GF-D8 (cell line): Measurements from ENCODE around the gene VKORC1.
A peak's percentile ranks its signal among the peaks of the same experiment; 100 is the strongest.

ENCODE experiments used
- DNase-seq: peaks from one replicate; lab custom pipeline; 2025; lab: John Stamatoyannopoulos, UW

VKORC1 gene

DNA sequence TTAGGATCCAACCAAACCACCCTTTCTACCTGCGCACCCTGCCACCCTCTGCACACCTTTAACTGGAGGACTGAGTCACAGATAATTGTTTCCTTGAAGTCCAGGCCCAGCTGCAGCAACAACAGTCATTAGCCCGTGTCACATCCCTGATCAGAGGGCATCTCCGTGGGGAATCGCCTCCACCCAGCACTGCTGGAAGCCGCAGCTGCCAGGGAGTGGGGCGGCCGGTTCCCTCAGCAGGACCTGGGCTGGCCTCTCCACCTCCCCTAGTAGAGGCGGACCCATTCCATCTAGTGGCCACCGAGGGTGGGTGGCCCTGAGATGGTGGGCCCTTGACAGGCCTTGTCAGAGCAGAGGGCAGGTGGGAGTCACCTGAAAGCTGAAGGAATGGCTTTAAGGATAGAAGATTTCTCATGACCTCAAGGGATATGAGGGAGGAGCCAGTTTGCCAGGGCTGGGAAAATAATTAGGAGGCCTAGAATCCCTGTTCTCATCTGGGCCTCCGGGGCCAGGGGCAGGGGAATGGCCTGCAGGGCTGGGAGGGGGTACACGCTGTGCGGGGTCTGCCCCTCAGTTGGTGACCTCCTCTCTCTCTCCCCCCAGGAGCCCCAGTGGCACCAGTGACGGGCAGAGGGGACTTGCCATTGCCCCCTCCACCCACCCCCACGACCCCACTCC is 12.1 kb downstream of the VKORC1 start:
- no peak for DNase-seq

DNA sequence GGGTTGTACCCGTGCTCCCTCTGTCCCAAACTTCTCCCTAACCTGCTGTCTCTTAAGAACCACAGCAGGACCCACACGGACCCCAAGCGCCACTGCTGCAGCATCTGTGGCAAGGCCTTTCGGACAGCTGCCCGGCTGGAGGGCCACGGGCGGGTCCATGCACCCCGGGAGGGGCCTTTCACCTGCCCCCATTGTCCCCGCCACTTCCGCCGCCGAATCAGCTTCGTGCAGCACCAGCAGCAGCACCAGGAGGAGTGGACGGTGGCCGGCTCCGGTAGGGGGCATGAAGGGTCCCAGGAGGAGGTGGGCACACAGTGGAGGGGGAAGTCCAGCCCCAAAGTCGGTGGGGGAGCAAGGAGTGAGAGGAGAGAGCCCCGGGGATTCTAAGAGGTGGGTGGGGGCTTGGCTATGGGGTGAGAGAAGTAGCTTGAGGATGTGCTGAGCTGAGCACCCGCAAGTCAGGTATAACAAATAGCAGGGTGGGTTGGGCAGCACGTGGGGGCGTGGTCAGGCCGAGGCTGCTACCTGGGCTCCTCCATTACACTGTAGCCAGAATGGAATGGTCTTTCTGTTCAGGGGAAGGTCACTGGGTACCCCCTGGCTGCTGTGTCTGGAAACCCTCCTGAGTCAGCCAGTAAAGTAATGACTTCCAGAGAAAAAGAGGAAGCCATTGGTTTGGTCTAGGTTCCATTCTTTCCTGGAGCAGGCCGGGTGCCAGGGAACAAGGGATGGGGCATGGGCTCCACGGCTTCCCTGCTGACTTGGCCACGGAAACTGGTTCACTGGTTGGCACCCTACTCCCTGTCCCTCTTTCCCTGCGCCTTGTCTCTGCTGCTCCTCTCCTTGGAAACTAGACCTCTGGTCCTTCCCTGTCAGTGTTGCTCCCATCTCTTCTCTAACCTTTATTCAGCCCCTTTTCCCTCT is 12.9 kb downstream of the VKORC1 start:
- no peak for DNase-seq

DNA sequence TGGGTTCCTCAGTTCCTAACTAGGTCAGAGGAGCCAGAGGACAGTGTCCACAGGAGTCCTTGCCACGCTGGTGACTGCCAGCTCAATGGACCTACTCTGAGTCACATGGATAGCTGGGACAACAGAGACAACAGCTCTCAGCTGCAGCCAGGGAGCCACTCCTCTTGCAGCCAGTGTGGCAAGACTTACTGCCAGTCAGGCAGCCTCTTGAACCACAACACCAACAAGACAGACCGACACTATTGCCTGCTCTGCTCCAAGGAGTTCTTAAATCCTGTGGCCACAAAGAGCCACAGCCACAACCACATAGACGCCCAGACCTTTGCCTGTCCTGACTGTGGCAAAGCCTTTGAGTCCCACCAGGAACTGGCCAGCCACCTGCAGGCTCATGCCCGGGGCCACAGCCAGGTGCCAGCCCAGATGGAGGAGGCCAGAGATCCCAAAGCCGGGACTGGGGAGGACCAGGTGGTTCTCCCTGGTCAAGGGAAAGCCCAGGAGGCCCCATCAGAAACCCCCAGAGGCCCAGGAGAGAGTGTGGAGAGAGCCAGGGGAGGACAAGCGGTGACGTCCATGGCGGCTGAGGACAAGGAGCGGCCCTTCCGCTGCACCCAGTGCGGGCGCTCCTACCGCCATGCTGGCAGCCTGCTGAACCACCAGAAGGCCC is 13.7 kb downstream of the VKORC1 start:
- DNase-seq: no peak

DNA sequence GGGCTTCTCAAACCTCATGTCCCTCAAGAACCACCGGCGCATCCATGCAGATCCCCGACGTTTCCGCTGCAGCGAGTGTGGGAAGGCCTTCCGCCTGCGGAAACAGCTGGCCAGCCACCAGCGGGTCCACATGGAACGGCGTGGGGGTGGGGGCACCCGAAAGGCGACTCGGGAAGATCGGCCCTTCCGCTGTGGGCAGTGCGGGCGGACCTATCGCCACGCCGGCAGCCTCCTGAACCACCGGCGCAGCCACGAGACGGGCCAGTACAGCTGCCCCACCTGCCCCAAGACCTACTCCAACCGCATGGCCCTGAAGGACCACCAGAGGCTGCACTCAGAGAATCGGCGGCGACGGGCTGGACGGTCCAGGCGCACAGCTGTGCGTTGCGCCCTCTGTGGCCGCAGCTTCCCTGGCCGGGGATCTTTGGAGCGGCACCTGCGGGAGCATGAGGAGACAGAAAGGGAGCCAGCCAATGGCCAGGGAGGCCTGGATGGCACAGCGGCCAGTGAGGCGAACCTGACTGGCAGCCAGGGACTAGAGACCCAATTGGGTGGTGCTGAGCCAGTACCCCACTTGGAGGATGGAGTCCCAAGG is 14.5 kb downstream of the VKORC1 start:
- DNase-seq: no peak

DNA sequence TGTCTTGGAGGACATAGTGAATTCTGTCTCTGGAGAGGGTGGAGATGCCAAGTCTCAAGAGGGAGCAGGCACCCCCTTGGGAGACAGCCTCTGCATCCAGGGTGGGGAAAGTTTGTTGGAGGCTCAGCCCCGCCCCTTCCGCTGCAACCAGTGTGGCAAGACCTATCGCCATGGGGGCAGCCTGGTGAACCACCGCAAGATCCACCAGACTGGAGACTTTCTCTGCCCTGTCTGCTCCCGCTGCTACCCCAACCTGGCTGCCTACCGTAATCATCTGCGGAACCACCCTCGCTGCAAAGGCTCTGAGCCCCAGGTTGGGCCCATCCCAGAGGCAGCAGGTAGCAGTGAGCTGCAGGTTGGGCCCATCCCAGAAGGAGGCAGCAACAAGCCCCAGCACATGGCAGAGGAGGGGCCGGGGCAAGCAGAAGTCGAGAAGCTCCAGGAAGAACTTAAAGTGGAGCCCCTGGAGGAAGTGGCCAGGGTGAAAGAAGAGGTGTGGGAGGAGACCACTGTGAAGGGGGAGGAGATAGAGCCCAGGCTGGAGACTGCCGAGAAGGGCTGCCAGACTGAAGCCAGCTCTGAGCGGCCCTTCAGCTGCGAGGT is 15.2 kb downstream of the VKORC1 start:
- DNase-seq: no peak

DNA sequence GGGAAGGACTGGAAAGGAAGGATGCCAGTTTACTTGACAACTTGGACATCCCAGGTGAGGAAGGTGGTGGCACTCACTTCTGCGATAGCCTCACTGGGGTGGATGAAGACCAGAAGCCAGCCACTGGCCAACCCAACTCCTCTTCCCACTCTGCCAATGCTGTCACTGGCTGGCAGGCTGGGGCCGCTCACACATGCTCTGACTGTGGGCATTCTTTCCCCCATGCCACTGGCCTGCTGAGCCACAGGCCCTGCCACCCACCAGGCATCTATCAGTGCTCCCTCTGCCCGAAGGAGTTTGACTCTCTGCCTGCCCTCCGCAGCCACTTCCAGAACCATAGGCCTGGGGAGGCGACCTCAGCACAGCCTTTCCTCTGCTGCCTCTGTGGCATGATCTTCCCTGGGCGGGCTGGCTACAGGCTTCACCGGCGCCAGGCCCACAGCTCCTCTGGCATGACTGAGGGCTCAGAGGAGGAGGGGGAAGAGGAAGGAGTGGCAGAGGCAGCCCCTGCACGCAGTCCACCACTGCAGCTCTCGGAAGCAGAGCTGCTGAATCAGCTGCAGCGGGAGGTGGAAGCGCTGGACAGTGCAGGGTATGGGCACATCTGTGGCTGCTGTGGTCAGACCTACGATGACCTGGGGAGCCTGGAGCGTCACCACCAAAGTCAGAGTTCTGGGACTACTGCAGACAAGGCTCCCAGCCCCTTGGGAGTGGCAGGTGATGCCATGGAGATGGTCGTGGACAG is 15.8 kb downstream of the VKORC1 start:
- no peak for DNase-seq

DNA sequence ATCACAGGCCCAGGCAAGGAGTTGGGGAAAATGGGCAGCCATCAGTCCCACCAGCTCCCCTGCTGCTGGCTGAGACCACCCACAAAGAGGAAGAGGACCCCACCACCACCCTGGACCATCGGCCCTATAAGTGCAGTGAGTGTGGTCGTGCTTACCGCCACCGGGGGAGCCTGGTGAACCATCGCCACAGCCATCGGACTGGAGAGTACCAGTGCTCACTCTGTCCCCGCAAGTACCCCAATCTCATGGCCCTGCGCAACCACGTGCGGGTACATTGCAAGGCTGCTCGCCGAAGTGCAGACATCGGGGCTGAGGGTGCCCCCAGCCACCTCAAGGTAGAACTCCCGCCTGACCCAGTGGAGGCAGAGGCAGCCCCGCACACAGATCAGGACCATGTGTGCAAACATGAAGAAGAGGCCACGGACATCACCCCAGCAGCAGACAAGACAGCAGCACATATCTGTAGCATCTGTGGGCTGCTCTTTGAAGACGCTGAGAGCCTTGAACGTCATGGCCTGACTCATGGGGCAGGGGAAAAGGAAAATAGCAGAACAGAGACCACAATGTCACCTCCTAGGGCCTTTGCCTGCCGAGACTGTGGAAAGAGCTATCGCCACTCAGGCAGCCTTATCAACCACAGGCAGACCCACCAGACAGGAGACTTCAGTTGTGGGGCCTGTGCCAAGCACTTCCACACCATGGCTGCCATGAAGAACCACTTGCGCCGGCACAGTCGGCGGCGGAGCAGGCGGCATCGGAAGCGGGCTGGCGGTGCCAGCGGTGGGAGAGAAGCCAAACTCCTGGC is 16.8 kb downstream of the VKORC1 start:
- no peak for DNase-seq

DNA sequence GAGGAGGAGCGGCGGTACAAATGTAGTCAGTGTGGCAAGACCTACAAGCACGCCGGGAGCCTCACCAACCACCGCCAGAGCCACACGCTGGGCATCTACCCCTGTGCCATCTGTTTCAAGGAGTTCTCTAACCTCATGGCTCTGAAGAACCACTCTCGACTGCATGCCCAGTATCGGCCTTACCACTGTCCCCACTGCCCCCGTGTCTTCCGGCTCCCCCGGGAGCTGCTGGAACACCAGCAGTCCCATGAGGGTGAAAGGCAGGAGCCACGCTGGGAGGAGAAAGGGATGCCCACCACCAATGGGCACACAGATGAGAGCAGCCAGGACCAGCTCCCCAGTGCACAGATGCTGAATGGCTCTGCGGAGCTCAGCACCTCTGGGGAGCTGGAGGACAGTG is 17.6 kb downstream of the VKORC1 start:
- DNase-seq: no peak

DNA sequence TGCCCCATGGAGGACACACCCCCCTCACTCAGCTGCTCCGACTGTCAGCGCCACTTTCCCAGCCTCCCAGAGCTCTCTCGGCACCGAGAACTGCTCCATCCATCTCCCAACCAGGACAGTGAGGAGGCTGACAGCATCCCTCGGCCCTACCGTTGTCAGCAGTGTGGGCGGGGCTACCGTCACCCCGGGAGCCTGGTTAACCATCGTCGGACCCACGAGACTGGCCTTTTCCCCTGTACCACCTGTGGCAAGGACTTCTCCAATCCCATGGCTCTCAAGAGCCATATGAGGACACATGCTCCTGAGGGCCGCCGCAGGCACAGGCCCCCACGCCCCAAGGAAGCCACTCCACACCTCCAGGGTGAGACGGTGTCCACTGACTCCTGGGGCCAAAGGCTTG is 18.3 kb downstream of the VKORC1 start:
- no peak for DNase-seq

DNA sequence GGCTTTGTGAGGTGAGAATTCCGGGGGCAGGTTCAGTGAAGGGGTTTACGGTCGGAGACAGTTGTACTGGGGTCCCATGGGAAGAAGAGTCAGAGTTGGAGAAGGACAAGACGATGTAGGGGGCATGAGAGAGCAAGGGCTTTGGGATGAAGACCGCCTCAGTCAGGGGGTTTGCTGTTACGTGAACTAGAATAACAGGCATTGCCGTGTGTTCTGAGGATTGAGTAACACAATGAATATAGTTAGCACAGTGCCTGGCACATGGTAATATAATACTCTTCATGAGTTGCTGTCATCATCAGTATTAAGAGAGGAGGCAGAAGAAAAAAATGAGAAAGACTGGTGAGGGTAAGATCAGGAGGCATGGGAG is 19.8 kb downstream of the VKORC1 start:
- no peak for DNase-seq

DNA sequence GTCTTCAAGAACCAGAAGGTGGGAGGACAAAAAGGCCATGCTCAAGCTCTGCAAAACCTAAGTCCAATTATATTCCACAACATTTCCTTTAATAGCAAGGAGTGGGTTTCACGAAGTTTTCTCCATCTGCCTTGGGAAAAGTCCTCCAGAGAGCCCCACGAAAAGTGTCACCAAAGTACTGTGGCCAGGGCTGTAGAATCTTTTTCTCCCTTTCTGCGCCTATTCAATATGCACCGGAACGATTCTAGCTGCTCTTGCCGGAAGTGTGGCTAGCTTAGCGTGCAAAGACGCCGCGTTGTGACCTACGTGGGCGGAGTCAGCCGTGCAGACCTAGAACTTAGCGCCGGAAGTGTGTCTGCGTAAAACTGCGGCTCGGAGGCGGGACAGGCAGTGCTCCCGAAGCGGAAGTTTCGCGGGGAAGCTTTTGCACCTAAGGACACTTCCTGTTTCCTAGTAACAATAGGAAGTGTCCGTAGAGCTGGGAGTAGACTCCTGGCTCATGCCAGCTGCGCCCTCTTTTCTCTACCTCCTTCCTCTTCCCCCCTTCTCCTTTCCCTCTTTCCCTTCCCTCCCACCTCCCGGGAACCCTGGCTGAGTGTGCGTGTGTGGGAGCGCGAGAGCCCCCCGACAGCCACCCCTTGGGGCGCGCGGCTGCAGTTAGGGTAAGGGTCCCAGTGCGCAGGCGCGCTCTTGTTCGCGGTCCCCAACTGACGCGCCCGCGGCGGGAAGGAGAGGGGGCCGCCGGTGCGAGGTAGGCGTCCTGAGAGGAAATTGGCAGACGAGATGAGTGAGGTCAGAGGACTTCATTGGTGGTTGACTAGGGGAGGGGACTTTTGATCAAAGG is 20.4 kb downstream of the VKORC1 start, which contains the start of the genes ZNF646 and ZNF668:
TSS of gene ZNF646 (plus strand) at position 453 of the 844 bp plus-strand sequence. CDS start 1,903 bp downstream, outside the sequence.
TSS of gene ZNF668 (minus strand) at position 271 of the 844 bp plus-strand sequence. CDS start 9,781 bp downstream, outside the sequence.
- peak; percentile 98 for DNase-seq

DNA sequence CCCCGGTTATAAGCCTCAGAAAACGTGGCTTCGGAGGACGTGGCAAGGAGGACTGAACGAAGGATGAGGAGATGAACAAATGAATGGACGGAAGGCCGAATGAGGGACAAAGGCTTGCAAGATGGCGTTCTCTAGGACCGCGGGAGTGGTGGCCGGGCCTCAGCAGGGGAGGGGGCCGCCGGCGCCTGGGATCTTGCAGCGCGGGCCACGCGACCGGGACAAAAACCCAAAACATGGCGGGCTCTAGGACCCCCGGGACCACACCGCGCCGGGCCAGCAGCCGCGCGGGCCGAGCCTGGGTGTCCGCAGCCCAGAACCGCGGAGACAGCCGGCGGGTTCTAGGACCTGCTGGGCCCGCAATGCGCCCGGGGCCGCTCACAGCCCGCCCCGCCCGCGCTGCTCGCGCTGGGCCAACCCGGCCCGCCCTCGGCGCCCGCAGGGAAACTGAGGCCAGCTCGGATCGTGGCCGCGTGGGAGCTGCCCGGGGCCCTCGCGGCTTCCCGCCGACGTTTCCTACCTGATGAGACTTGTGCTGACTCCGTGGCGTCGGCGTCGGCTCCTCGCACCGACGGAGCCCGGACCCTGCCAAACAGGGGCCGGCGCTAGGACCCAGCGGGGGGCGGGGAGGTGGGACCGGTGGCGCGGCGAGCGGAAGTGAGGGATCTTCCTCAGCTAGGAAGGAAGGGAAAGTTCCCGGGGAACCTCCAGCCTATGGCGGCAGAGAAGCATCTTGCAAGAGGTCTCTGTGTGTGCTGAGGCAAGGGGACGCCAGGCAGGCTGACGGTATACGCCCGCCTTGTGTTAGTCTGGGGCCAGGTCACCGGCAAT is 21.2 kb downstream of the VKORC1 start:
- DNase-seq: peak; percentile 57

DNA sequence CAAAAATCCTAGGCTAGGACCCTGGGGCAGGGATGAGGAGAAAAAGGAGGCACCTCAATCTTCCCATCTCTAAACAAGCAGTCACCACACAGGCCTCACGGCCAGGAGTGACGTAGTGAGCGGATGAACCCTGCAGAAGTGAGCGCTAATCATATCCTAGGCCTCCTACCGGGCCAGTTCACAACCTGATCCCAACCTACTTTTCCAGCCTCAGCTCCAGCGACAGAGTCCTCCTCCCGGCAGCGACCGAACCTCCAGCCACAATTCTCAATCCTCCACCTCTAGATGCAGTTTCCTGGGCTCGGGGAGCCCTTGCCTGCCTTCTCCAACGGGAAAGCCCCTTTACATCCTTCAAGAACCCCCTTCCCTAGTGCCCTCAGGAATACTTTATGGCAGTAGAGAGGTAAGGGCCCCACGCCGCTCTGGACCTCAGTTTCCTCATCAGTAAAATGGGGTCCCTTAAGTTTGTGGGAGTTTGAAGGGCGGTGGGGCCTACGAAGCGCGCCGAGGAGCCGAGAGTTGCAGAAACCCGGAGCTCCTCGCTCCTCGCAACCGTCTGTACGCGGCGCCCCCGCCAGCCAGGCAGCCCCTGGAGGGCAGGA is 22.0 kb downstream of the VKORC1 start:
- DNase-seq: no peak

DNA sequence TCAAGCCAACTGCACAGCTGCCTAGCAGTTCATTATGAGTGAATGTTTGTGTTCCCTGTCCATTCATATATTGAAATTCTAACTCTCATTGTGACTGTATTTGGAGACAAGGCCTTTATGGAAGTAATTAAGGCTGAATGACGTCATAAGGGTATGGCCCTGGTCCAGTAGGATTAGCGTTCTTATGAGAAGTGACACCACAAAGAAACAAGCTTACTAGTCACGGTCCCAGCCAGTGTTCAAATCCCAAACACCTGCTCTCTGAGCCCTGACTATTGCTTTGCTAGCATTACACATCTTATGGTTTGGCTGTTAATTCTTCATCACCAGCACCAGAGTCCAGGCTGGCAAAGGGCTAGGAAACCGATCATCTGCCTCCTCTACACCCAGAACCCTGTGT is 22.7 kb downstream of the VKORC1 start:
- DNase-seq: no peak

DNA sequence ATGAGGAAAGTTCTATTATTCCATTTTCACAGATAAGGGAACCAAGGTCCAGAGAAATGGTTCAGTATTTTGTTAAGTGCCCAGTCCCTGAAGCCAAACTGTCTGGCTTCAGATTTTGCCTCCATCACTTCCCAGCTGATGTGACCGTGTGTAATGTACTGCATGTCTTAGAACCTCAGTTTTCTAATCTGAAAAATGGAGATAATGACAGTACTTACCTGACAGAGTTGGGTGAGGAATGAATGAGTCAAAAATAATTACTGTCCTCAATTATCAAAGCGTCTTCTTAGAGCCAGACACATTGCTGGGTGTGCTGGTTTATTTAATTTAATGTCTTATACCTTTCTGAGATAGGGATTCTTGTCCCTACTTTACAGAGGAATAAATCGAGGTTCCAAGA is 27.3 kb downstream of the VKORC1 start:
- DNase-seq: no peak

DNA sequence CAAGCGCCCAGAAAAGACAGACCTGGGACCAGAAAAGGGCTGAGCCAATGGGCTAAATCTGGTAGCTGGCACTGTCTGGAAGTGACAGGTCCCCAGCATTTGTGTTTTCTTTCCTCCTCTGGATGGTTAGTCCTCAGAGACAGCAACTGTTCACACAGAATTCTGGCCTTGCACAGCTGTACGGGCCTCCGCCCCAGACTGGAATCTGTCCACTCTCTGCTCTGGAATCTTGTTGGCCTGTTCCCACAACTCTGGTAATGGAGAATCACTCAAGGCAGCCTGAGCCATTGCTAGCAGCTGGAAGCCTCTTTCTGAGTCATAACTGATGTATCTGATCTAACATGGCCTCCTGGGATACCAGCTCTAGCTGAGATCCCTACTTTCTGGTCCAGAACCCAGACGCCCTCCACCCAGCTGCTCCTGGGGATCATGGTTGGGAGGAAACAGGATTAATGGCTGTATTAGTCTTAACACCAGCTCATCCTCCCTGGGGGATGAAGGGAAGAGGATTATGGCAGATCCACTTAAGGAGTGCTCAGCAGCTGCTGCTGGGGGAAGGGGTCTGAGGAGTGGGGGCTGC is 29.6 kb downstream of the VKORC1 start:
- DNase-seq: no peak

DNA sequence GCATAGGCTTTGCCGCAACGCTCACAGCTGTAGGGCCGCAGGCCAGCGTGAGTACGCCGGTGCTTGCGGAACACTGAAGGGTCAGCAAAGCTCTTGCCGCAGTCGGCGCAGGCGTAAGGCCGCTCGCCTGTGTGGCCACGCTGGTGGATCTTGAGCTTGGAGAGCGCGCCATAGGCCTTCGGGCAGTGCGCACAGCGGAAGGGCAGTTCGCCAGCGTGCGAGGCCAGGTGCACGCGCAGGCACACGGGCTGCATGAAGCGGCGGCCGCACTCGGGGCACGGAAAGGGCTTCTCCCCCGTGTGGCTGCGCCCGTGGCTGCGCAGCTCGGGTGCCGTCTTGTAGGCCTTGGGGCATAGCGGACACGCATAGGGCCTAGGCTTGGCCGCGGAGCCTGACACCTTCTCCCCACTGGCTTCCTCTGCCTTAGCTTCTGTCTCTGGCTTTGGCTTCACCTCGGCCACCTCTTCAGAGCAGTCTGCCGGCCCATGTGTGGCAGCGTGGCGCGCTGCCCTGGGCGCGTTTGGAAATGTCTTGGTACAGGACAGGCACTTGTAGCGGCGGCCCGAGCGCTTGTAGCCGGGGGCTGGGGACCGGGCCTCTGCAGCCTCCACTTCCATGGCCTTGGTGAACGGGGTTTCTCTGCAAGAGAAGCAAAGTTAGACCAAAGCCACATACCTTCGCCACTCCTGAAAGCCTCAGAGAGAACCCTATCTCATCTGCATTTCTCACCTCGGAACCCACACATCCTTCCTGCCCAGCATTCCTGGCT is 30.6 kb downstream of the VKORC1 start:
- peak; percentile 8 for DNase-seq
